Naive thymus-derived CD4-positive, alpha-beta T cell (primary cell): ENCODE measurements around the gene LRRC46. TPM values are rescaled to one million over a fixed set of nuclear protein-coding genes. Genes with fewer than 3 reads are reported as not detected.

ENCODE experiments used
- ATAC-seq: fragments of 150-1000 bp; cut with Tn5 transposase; 2 replicates; pipeline ENCODE4 v1.10.0; 2021; ENCODE audit warnings: mild to moderate bottlenecking, moderate library complexity
- CTCF ChIA-PET: fragments of 350-600 bp; sonication (Branson Sonifier 250); formaldehyde crosslinking; loops from one replicate; lab custom pipeline; 2021; ENCODE audit warnings: antibody characterized with exemption; lab: Charles Lee
- POLR2A ChIA-PET: fragments of 350-600 bp; sonication (Branson Sonifier 250); formaldehyde crosslinking; loops from one replicate; lab custom pipeline; 2021; ENCODE audit warnings: antibody characterized with exemption, inconsistent platforms; lab: Charles Lee
- DNase-seq, 9 donors: peaks; one replicate each; pipeline versions ENCODE4 v3.0.0 to v3.0.0-alpha.2; 2020 to 2022; ENCODE audit warnings: mixed read lengths in 1 of 9
- H3K27ac ChIP-seq: one replicate; pipeline ENCODE4 v1.7.0; 2013; ENCODE audit warnings: mild to moderate bottlenecking, low read depth, low read length, moderate library complexity
- H3K27me3 ChIP-seq, 2 donors: one replicate each; pipeline ENCODE4 v1.7.0; 2013; ENCODE audit warnings: low read length in 2 of 2, mild to moderate bottlenecking in 2 of 2, moderate library complexity in 2 of 2; ENCODE audit not compliant: control insufficient read depth in 2 of 2, insufficient read depth in 2 of 2
- H3K36me3 ChIP-seq, 3 experiments: 1 replicate in 2 of 3; 2 replicates in 1 of 3; pipeline ENCODE4 v1.7.0; 2013; ENCODE audit warnings: low read length in 3 of 3, mild to moderate bottlenecking in 3 of 3, moderate library complexity in 1 of 3; ENCODE audit not compliant: insufficient read depth in 3 of 3, control insufficient read depth in 2 of 3
- H3K4me1 ChIP-seq, 2 donors: one replicate each; pipeline ENCODE4 v1.7.0; 2013; ENCODE audit warnings: low read length in 2 of 2, mild to moderate bottlenecking in 2 of 2, moderate library complexity in 1 of 2; ENCODE audit not compliant: control insufficient read depth in 2 of 2, insufficient read depth in 2 of 2
- H3K4me3 ChIP-seq: 2 replicates; pipeline ENCODE4 v1.7.0; 2013; ENCODE audit warnings: mild to moderate bottlenecking, low read length
- H3K9me3 ChIP-seq, 3 experiments: 1 replicate in 2 of 3; 2 replicates in 1 of 3; pipeline ENCODE4 v1.7.0; 2013; ENCODE audit warnings: low read length in 3 of 3; ENCODE audit not compliant: control insufficient read depth in 2 of 3
- H3K27ac Mint-ChIP-seq, 9 donors: one replicate each; pipeline ENCODE4 v1.8.0; 2020 to 2022; ENCODE audit warnings: mixed read lengths in 9 of 9, mild to moderate bottlenecking in 8 of 9, moderate library complexity in 5 of 9, inconsistent platforms in 2 of 9
- H3K27me3 Mint-ChIP-seq, 5 donors: one replicate each; pipeline ENCODE4 v1.8.0; 2021 to 2022; ENCODE audit warnings: mixed read lengths in 5 of 5, mild to moderate bottlenecking in 1 of 5
- H3K36me3 Mint-ChIP-seq, 5 donors: one replicate each; pipeline ENCODE4 v1.8.0; 2020 to 2022; ENCODE audit warnings: mixed read lengths in 5 of 5, mild to moderate bottlenecking in 3 of 5, inconsistent platforms in 1 of 5
- H3K4me1 Mint-ChIP-seq, 7 donors: one replicate each; pipeline ENCODE4 v1.8.0; 2020 to 2022; ENCODE audit warnings: mixed read lengths in 7 of 7, mild to moderate bottlenecking in 3 of 7, inconsistent platforms in 1 of 7
- H3K4me3 Mint-ChIP-seq, 10 donors: one replicate each; pipeline ENCODE4 v1.8.0; 2020 to 2022; ENCODE audit warnings: mild to moderate bottlenecking in 10 of 10, mixed read lengths in 10 of 10, moderate library complexity in 6 of 10, inconsistent platforms in 2 of 10
- H3K9me3 Mint-ChIP-seq, 11 donors: one replicate each; pipeline ENCODE4 v1.8.0; 2020 to 2022; ENCODE audit warnings: mixed read lengths in 11 of 11, mild to moderate bottlenecking in 4 of 11, inconsistent platforms in 1 of 11, moderate library complexity in 1 of 11
- intact Hi-C, 2 donors: fragments of 100-400 bp; cut with micrococcal nuclease; formaldehyde crosslinking; loops; one replicate each; pipeline ENCODE4 v1.15.1; 2023
- polyA plus RNA-seq, 2 donors: library from polyadenylated mRNA; unstranded; fragments of 300-500 nt; fragmentation: Illumina TruSeq; gene quantifications; one replicate each; pipeline ENCODE4 v1.2.3, GENCODE V29; 2021
- total RNA-seq, 6 experiments: library from RNA in 5 of 6; stranded (reverse) in 5 of 6; gene quantifications; 1 replicate in 5 of 6; 2 replicates in 1 of 6; pipeline ENCODE4 v1.2.3 and lab custom pipeline; 2021 to 2026

Gene LRRC46
- total and polyA plus RNA-seq, 7 experiments from 2014 or later, result 0.20 to 1.8 (median 1.2) TPM

DNA sequence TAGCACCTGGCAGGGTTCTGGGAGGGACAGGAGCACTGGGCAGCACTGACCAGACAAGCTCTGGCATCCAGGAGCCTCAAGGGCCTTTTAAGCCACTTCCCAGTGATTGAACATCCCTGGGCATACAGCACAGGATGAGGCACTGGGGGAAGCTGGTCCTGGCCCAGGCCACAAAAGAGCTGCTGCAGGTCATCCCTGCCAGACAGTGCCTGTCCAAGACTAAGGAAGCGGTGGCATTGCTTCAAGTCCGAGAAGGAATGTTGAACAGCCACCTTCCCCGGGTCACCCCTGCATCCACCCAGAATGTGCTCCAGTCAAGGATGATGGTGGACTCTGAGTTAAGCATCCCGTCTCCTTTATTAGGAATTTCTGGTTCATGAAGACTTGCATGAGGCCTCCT is 8.7 kb upstream of the LRRC46 start:
- CTCF ChIA-PET, result interaction anchor here (0.5 to 1.6 kb wide), 6 partner anchors 9 to 140 kb away, joined by 3 to 4 read pairs (median 3); partner anchors contain the start of genes LRRC46 and MRPL10
- peaks cover 2 to 34% (median 15%) of the 10 kb centered on the region in 5 donors for H3K36me3 Mint-ChIP-seq
- intact Hi-C loops, result loop anchor here in 1 of 2 donors (5.0 kb wide), 2 partner anchors 120 to 755 kb away; partner anchors contain the start of gene PNPO

DNA sequence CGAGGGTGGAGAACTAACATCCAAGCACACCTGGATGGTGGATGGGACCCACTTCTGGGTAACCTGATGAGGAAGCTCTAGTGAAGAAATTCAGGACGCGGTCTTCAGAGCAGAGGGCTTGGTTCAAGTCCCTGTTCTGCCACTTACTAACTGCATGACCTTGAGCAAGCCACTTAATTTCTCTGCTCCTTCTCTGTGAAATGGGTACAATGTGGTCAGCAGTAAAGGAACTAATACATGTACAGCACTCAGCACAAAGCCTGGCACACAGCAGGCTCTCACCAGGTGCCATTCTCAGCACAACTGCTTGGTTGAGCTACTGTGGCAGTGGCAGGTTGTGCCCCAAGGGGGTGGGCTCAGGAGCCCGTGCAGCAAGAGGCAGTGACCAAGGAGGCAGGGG is 8.0 kb upstream of the LRRC46 start:
- H3K27me3 ChIP-seq, result no peaks in the 10 kb centered on the region
- no peak for ATAC-seq
- H3K36me3 Mint-ChIP-seq, result peaks cover 0 to 36% (median 13%) of the 10 kb centered on the region in 5 donors
- no peaks in the 10 kb centered on the region for H3K9me3 Mint-ChIP-seq
- POLR2A ChIA-PET, result interaction anchor here (1.0 to 2.4 kb wide), 4 partner anchors 8 to 19 kb away, joined by 3 to 22 read pairs (median 6); partner anchors contain the start of genes LRRC46, MRPL10 and SCRN2
- peaks cover 5 to 26% of the 10 kb centered on the region in 2 donors for H3K4me1 ChIP-seq
- CTCF ChIA-PET, result interaction anchor here (1.0 to 1.6 kb wide), 2 partner anchors 8 to 66 kb away, joined by 3 to 4 read pairs; partner anchors contain the start of genes LRRC46 and MRPL10
- H3K27me3 Mint-ChIP-seq, result no peaks in the 10 kb centered on the region
- H3K4me1 Mint-ChIP-seq, result peaks cover 7 to 37% (median 27%) of the 10 kb centered on the region in 7 donors
- H3K27ac Mint-ChIP-seq, result no peak overlapping the region
- peaks cover 14 to 60% (median 27%) of the 10 kb centered on the region in 3 experiments for H3K36me3 ChIP-seq
- intact Hi-C loops, result loop anchor here in 1 of 2 donors (5.0 kb wide), 2 partner anchors 119 to 756 kb away; partner anchors contain the start of gene PNPO
- no peak overlapping the region for H3K27ac ChIP-seq
- H3K4me3 Mint-ChIP-seq, result peak overlapping the region in 1 of 10 donors; percentile 19
- no peaks in the 10 kb centered on the region for H3K9me3 ChIP-seq
- H3K4me3 ChIP-seq, result no peak overlapping the region
- no peak for DNase-seq

More for the DNA sequence above, 8.7 kb upstream of the LRRC46 start:
- Histone ChIP-seq H3K4me1 (peaks cover 5 to 23% of the 10 kb centered on the region in 2 donors), H3K4me3 (no peak overlapping the region), H3K36me3 (peaks cover 21 to 62% (median 30%) of the 10 kb centered on the region in 3 experiments), H3K9me3 (no peaks in the 10 kb centered on the region), H3K27ac (peak overlapping the region; percentile 80), H3K27me3 (no peaks in the 10 kb centered on the region)
- peaks cover 7 to 33% (median 24%) of the 10 kb centered on the region in 7 donors for H3K4me1 Mint-ChIP-seq
- peak overlapping the region in 4 of 9 donors; percentile 16 to 91 (median 42) for H3K27ac Mint-ChIP-seq
- ATAC-seq (no peak), DNase-seq (no peak)
- no peaks in the 10 kb centered on the region for H3K27me3 Mint-ChIP-seq
- H3K4me3 Mint-ChIP-seq, result peak overlapping the region in 8 of 10 donors; percentile 23 to 99 (median 74)
- no peaks in the 10 kb centered on the region for H3K9me3 Mint-ChIP-seq
- POLR2A ChIA-PET, result interaction anchor here (0.8 to 2.4 kb wide), 6 partner anchors 8 to 73 kb away, joined by 3 to 22 read pairs (median 6); partner anchors contain the start of genes LRRC46, MRPL10, SCRN2 and SP2

DNA sequence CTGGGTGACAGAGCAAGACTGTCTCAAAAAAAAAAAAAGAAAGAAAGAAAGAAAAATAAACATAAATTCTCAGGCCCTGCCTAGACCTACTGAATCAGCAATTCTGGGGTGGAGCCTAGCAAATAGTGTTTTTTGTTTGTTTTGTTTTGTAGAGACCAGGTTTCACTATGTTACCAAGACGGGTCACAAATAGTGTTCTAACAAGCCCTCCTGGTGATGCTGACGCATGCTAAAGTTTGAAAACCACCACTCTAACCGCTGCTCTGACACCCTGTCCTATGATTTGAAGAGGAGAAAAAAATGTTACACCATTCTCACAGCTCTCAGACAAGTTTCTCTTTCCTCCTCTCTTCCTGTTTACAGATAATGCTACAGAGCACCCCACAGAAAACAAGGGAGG is 1.6 kb upstream of the LRRC46 start:
- no peaks in the 10 kb centered on the region for H3K9me3 Mint-ChIP-seq
- H3K4me3 Mint-ChIP-seq, result peak overlapping the region; percentile 89 to 98 (median 92)
- DNase-seq, result no peak
- peaks cover 9 to 39% (median 23%) of the 10 kb centered on the region in 3 experiments for H3K36me3 ChIP-seq
- ATAC-seq, result peak; percentile 72
- CTCF ChIA-PET, result interaction anchor here (0.6 to 2.5 kb wide), 2 partner anchors 12 to 206 kb away, joined by 3 to 16 read pairs; partner anchors contain the start of gene SCRN2
- peaks cover 24 to 71% (median 58%) of the 10 kb centered on the region in 7 donors for H3K4me1 Mint-ChIP-seq
- H3K36me3 Mint-ChIP-seq, result peaks cover 0 to 29% (median 9%) of the 10 kb centered on the region in 5 donors
- POLR2A ChIA-PET, result interaction anchor here (1.7 to 2.0 kb wide), 2 partner anchors 8 to 60 kb away, joined by 4 to 22 read pairs; partner anchors contain the start of gene OSBPL7
- H3K27ac ChIP-seq, result no peak overlapping the region
- no peaks in the 10 kb centered on the region for H3K27me3 Mint-ChIP-seq
- intact Hi-C loops, result loop anchor here (2.0 kb wide), 2 partner anchors 111 to 271 kb away; partner anchors contain the start of genes CBX1 (in 1 of the 2) and PNPO (in 1 of the 2)
- H3K9me3 ChIP-seq, result no peaks in the 10 kb centered on the region
- peak overlapping the region; percentile 99 for H3K4me3 ChIP-seq
- peak overlapping the region in 7 of 9 donors; percentile 31 to 96 (median 87) for H3K27ac Mint-ChIP-seq
- H3K27me3 ChIP-seq, result no peaks in the 10 kb centered on the region
- peaks cover 29 to 31% of the 10 kb centered on the region in 2 donors for H3K4me1 ChIP-seq

DNA sequence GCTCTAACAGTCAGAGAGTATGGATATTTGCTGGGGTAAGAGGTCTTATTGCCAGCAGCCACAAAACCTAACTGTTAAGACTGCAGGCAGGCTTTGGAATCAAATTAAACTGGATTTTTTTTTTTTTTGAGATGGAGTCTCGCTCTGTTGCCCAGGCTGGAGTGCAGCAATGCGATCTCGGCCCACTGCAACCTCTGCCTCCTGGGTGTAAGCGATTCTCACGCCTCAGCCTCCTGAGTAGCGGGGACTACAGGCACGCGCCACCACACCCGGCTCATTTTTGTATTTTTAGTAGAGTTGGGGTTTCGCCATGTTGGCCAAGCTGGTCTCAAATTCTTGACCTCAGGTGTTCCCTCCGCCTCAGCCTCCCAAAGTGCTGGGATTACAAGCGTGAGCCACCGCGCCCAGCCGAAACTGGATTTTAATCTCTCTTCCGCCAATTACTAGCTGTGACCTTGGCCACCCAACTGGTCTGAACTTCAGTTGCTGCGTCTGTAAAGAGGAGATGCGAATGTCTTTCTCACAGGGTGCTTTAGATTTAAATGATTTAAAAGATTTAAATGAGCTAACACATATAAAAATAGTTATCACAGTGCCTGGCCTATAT is 971 bp upstream of the LRRC46 start:
- H3K4me1 ChIP-seq, result peaks cover 31 to 36% of the 10 kb centered on the region in 2 donors
- POLR2A ChIA-PET, result interaction anchor here (1.2 to 2.8 kb wide), 6 partner anchors 8 to 66 kb away, joined by 4 to 27 read pairs (median 13); partner anchors contain the start of genes OSBPL7, SCRN2 and SP2
- H3K27me3 ChIP-seq, result no peaks in the 10 kb centered on the region
- Mint-ChIP-seq H3K27me3 (no peaks in the 10 kb centered on the region), H3K36me3 (peaks cover 0 to 26% (median 7%) of the 10 kb centered on the region in 5 donors), H3K4me1 (peaks cover 30 to 75% (median 64%) of the 10 kb centered on the region in 7 donors), H3K4me3 (peak overlapping the region; percentile 89 to 98 (median 92)), H3K27ac (peak overlapping the region; percentile 76 to 96 (median 92)), H3K9me3 (no peaks in the 10 kb centered on the region)
- intact Hi-C loops, result loop anchor here (1.0 to 2.0 kb wide), 6 partner anchors 9 to 270 kb away; partner anchors contain the start of genes OSBPL7 (in 2 of the 2), SCRN2 (in 2 of the 2), SP2 (in 2 of the 2) and CBX1 (in 1 of the 2)
- H3K9me3 ChIP-seq, result no peaks in the 10 kb centered on the region
- peaks cover 6 to 34% (median 21%) of the 10 kb centered on the region in 3 experiments for H3K36me3 ChIP-seq
- ATAC-seq (no peak), DNase-seq (no peak)
- H3K27ac ChIP-seq, result peak overlapping the region; percentile 77
- peak overlapping the region; percentile 99 for H3K4me3 ChIP-seq
- CTCF ChIA-PET, result interaction anchor here (2.5 kb wide), 1 partner anchor 11 kb away, joined by 16 read pairs; the partner anchor contains the start of gene SCRN2

DNA sequence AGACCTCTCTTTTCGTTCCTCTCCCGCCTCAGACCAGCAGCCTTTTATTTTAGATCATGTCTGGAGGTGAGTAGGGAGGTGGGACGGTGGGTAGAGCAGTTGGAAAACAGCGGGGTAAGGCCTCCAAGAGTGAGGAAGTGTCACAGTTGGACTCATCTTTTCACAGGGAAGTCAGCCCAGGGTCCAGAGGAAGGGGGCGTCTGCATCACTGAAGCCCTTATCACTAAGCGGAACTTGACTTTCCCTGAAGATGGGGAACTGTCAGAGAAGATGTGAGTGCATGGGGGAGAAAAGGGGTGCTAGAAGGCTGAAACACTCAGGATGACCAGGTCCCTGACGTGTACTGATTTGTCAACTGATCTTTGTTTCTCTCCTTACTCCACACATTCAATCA is 461 bp downstream of the LRRC46 start:
- ATAC-seq (no peak), DNase-seq (no peak)
- Histone ChIP-seq H3K4me1 (peaks cover 31 to 38% of the 10 kb centered on the region in 2 donors), H3K9me3 (no peaks in the 10 kb centered on the region), H3K27me3 (no peaks in the 10 kb centered on the region), H3K27ac (peak overlapping the region; percentile 77), H3K36me3 (peaks cover 4 to 23% (median 7%) of the 10 kb centered on the region in 3 experiments), H3K4me3 (peak overlapping the region; percentile 99)
- H3K9me3 Mint-ChIP-seq, result peaks cover 0 to 2% (median 0%) of the 10 kb centered on the region in 11 donors
- POLR2A ChIA-PET, result interaction anchor here (0.6 to 2.8 kb wide), 13 partner anchors 9 to 717 kb away, joined by 3 to 27 read pairs (median 4); partner anchors contain the start of genes KPNB1, OSBPL7, SCRN2 and SP2
- CTCF ChIA-PET, result interaction anchor here (0.5 to 2.5 kb wide), 3 partner anchors 9 to 176 kb away, joined by 4 to 16 read pairs (median 4); partner anchors contain the start of gene SCRN2
- peaks cover 34 to 78% (median 70%) of the 10 kb centered on the region in 7 donors for H3K4me1 Mint-ChIP-seq
- H3K36me3 Mint-ChIP-seq, result peaks cover 0 to 19% (median 5%) of the 10 kb centered on the region in 5 donors
- peak overlapping the region; percentile 76 to 96 (median 92) for H3K27ac Mint-ChIP-seq
- H3K27me3 Mint-ChIP-seq, result no peaks in the 10 kb centered on the region
- H3K4me3 Mint-ChIP-seq, result peak overlapping the region; percentile 89 to 98 (median 92)
- intact Hi-C loops, result loop anchor here (1.0 to 2.0 kb wide), 6 partner anchors 9 to 269 kb away; partner anchors contain the start of genes OSBPL7 (in 2 of the 2), SCRN2 (in 2 of the 2), SP2 (in 2 of the 2) and CBX1 (in 1 of the 2)
